ENCODE results near the gene THOC2. TPM values are rescaled to one million over a fixed set of nuclear protein-coding genes. Genes with fewer than 3 reads are reported as not detected.

Gene THOC2
- total and polyA plus RNA-seq, 9 of the 15 experiments (the other 6 are each of a cell fraction or from before 2014, with no cell fraction given) = 131 to 234 (median 192) TPM

- TF ChIP-seq, protein P1, sequence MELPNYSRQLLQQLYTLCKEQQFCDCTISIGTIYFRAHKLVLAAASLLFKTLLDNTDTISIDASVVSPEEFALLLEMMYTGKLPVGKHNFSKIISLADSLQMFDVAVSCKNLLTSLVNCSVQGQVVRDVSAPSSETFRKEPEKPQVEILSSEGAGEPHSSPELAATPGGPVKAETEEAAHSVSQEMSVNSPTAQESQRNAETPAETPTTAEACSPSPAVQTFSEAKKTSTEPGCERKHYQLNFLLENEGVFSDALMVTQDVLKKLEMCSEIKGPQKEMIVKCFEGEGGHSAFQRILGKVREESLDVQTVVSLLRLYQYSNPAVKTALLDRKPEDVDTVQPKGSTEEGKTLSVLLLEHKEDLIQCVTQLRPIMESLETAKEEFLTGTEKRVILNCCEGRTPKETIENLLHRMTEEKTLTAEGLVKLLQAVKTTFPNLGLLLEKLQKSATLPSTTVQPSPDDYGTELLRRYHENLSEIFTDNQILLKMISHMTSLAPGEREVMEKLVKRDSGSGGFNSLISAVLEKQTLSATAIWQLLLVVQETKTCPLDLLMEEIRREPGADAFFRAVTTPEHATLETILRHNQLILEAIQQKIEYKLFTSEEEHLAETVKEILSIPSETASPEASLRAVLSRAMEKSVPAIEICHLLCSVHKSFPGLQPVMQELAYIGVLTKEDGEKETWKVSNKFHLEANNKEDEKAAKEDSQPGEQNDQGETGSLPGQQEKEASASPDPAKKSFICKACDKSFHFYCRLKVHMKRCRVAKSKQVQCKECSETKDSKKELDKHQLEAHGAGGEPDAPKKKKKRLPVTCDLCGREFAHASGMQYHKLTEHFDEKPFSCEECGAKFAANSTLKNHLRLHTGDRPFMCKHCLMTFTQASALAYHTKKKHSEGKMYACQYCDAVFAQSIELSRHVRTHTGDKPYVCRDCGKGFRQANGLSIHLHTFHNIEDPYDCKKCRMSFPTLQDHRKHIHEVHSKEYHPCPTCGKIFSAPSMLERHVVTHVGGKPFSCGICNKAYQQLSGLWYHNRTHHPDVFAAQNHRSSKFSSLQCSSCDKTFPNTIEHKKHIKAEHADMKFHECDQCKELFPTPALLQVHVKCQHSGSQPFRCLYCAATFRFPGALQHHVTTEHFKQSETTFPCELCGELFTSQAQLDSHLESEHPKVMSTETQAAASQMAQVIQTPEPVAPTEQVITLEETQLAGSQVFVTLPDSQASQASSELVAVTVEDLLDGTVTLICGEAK (IDR thresholded peaks at IDR 0.05) = no peak
- TF ChIP-seq, protein P1 (CRISPR knock-in tag; IDR thresholded peaks at IDR 0.05) = no peak
- TF ChIP-seq RBBP5 (IDR thresholded peaks at IDR 0.05; ENCODE audit: borderline replicate concordance, insufficient read depth, low read length, poor library complexity, severe bottlenecking) (peak; percentile 56), RFX5 (IDR thresholded peaks at IDR 0.05; ENCODE audit: low read depth, low read length) (no peak), RBM34 (IDR thresholded peaks at IDR 0.05; ENCODE audit: borderline replicate concordance, insufficient read depth, low read length) (no peak), MEF2D (tag; conservative IDR thresholded peaks at IDR 0.05; ENCODE audit: low read depth) (no peak), SPI1 (IDR thresholded peaks at IDR 0.05; ENCODE audit: borderline replicate concordance, low read depth, low read length) (no peak), PHTF2 (CRISPR knock-in tag; IDR thresholded peaks at IDR 0.05) (no peak), CBFA2T2 (conservative IDR thresholded peaks at IDR 0.05) (no peak), NFIC (IDR thresholded peaks at IDR 0.05) (peak; percentile 81), RBFOX2 (IDR thresholded peaks at IDR 0.05; ENCODE audit: low read depth, low read length) (peak; percentile 77), PTRF (tag; IDR thresholded peaks at IDR 0.05) (no peak), HDAC3 (IDR thresholded peaks at IDR 0.05; ENCODE audit: borderline replicate concordance, partially characterized antibody) (no peak), BRD9 (IDR thresholded peaks at IDR 0.05; ENCODE audit: low read depth, partially characterized antibody) (peak; percentile 9), ZNF324 (CRISPR knock-in tag; IDR thresholded peaks at IDR 0.05) (no peak), CBX1 (IDR thresholded peaks at IDR 0.05; ENCODE audit: low read depth) (0 out of 2 replicates have a peak, but pooled peaks have one; percentile 6)
These were observed 724 bp downstream of the THOC2 start (continued) for GRCh38 chrX:123731987-123732669.
